Esophagus muscularis mucosa (tissue), 4 donors: ENCODE data around the gene SERTAD2. TPM values are rescaled to one million over a fixed set of nuclear protein-coding genes. Genes with fewer than 3 reads are reported as not detected.

Experiments used
- DNase-seq: peaks from one replicate; pipeline ENCODE4 v3.0.0-alpha.2; 2017; ENCODE audit errors: extremely low spot score
- H3K27ac ChIP-seq, 4 donors: fragments of 200-600 bp; sonication (generic); replicated peaks in 1 of 4; 1 replicate in 3 of 4; 2 replicates in 1 of 4; pipeline ENCODE4 v1.5.1; 2016 to 2019; ENCODE audit warnings: mild to moderate bottlenecking in 1 of 4
- H3K27me3 ChIP-seq, 4 donors: fragments of 200-600 bp; sonication (generic); one replicate each; pipeline versions ENCODE4 v1.5.1 to v1.6.0; 2016 to 2019
- H3K36me3 ChIP-seq, 4 donors: fragments of 200-600 bp; sonication (generic); one replicate each; pipeline ENCODE4 v1.5.1; 2016 to 2019
- H3K4me1 ChIP-seq, 4 donors: fragments of 200-600 bp; sonication (generic); one replicate each; pipeline ENCODE4 v1.5.1; 2016 to 2019
- H3K4me3 ChIP-seq, 4 donors: fragments of 200-600 bp; sonication (generic); 1 replicate in 2 of 4; 2 replicates in 2 of 4; pipeline ENCODE4 v1.5.1; 2016 to 2019; ENCODE audit warnings: mild to moderate bottlenecking in 4 of 4, moderate library complexity in 1 of 4
- H3K9me3 ChIP-seq, 4 donors: fragments of 200-600 bp; sonication (generic); 1 replicate in 3 of 4; 2 replicates in 1 of 4; pipeline ENCODE4 v1.5.1; 2016 to 2019
- EP300 ChIP-seq: sonication (generic); formaldehyde crosslinking; IDR thresholded peaks from one replicate; pipeline ENCODE4 v1.6.1; 2017; ENCODE audit warnings: antibody characterized with exemption
- POLR2A ChIP-seq: fragments of 450-650 bp; IDR thresholded peaks from one replicate; pipeline ENCODE4 v1.6.1; 2017; ENCODE audit warnings: antibody characterized with exemption, moderate library complexity, mild to moderate bottlenecking, low read depth
- POLR2AphosphoS5 ChIP-seq, 2 donors: sonication (generic); formaldehyde crosslinking; IDR thresholded peaks; one replicate each; pipeline ENCODE4 v1.6.1; 2017; ENCODE audit warnings: antibody characterized with exemption in 2 of 2
- WGBS: methylation state at CpG from one replicate; pipeline ENCODE4 v1.1.5; 2018; 5-methylcytosine and 5-hydroxymethylcytosine counted together
- intact Hi-C: fragments of 100-400 bp; cut with DNase I; formaldehyde crosslinking; loops from one replicate; pipeline ENCODE4 v1.15.1; 2023
- total RNA-seq, 4 donors: library from RNA; depleted of rRNA; stranded (reverse); fragments of >200 nt; gene quantifications; one replicate each; pipeline versions ENCODE4 v1.1.0 to v1.2.1, GENCODE V29; 2016
- TF ChIP-seq, protein P1 (sequence below), 3 experiments: fragments of 200-600 bp in 2 of 3; fragments of 450-650 bp in 1 of 3; sonication (generic) in 2 of 3; IDR thresholded peaks; one replicate each; pipeline ENCODE4 v1.5.1; 2017 to 2019; ENCODE audit warnings: antibody characterized with exemption in 3 of 3, mild to moderate bottlenecking in 2 of 3, moderate library complexity in 1 of 3

Gene SERTAD2
- total RNA-seq, 4 donors from 2014 or later: 12.1 to 18.1 (median 14.3) TPM

GRCh38 chr2:64625299-64626145 is 28.2 kb downstream of the SERTAD2 start:
- H3K9me3 ChIP-seq: no peaks in the 10 kb centered on the region
- H3K36me3 ChIP-seq: peaks cover 0 to 5% (median under 1%) of the 10 kb centered on the region in 4 donors
- 91% methylated on average over 7 of the region's 7 CpGs for WGBS
- TF ChIP-seq EP300: no peak
- TF ChIP-seq, protein P1, sequence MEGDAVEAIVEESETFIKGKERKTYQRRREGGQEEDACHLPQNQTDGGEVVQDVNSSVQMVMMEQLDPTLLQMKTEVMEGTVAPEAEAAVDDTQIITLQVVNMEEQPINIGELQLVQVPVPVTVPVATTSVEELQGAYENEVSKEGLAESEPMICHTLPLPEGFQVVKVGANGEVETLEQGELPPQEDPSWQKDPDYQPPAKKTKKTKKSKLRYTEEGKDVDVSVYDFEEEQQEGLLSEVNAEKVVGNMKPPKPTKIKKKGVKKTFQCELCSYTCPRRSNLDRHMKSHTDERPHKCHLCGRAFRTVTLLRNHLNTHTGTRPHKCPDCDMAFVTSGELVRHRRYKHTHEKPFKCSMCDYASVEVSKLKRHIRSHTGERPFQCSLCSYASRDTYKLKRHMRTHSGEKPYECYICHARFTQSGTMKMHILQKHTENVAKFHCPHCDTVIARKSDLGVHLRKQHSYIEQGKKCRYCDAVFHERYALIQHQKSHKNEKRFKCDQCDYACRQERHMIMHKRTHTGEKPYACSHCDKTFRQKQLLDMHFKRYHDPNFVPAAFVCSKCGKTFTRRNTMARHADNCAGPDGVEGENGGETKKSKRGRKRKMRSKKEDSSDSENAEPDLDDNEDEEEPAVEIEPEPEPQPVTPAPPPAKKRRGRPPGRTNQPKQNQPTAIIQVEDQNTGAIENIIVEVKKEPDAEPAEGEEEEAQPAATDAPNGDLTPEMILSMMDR (IDR thresholded peaks at IDR 0.05): no peak
- TF ChIP-seq POLR2A: no peak
- no peak for TF ChIP-seq POLR2AphosphoS5 (IDR thresholded peaks at IDR 0.05)
- no peak for DNase-seq
- peaks cover 0 to 10% (median 0%) of the 10 kb centered on the region in 4 donors for H3K4me1 ChIP-seq
- H3K4me3 ChIP-seq: no peak overlapping the region
- intact Hi-C loops: no loop called here
- H3K27me3 ChIP-seq: no peaks in the 10 kb centered on the region
- H3K27ac ChIP-seq: no peak overlapping the region

DNA sequence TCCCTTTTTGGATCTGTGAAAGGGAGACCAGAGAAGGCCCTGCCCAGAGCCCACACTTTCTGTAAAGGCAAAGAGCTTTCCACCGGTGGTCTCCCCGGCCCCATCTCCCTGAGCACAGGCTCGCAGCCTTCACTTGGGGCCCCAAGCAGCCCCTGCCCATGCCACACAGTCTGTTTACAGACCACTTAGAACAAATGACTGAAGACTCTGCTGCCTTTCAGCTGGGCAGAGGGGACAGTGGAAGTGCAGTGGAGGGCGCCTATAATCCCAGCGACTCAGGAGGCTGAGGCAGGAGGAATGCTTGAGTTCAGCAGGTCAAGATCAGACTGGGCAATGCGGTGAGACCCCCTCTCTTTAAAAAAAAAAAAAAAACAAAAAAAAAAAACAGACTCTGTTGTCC is 28.9 kb downstream of the SERTAD2 start:
- DNase-seq: no peak
- Histone ChIP-seq H3K4me3 (no peak overlapping the region), H3K9me3 (no peaks in the 10 kb centered on the region), H3K27me3 (no peaks in the 10 kb centered on the region), H3K4me1 (peaks cover 0 to 10% (median 0%) of the 10 kb centered on the region in 4 donors), H3K27ac (no peak overlapping the region), H3K36me3 (peaks cover 0 to under 1% (median 0%) of the 10 kb centered on the region in 4 donors)
- WGBS: 99% methylated on average over 6 of the region's 6 CpGs
- no peak for TF ChIP-seq EP300
- TF ChIP-seq POLR2AphosphoS5 (IDR thresholded peaks at IDR 0.05): no peak
- no peak for TF ChIP-seq POLR2A
- TF ChIP-seq, protein P1 (IDR thresholded peaks at IDR 0.05): no peak
- intact Hi-C loops: no loop called here

GRCh38 chr2:64624108-64624610 is 29.6 kb downstream of the SERTAD2 start:
- H3K36me3 ChIP-seq: no peaks in the 10 kb centered on the region
- intact Hi-C loops: no loop called here
- H3K4me1 ChIP-seq: peaks cover 0 to 10% (median 0%) of the 10 kb centered on the region in 4 donors
- TF ChIP-seq POLR2A (no peak), EP300 (no peak), POLR2AphosphoS5 (IDR thresholded peaks at IDR 0.05) (no peak)
- TF ChIP-seq, protein P1 (IDR thresholded peaks at IDR 0.05): no peak
- DNase-seq: no peak
- 95% methylated on average over 6 of the region's 6 CpGs for WGBS
- no peak overlapping the region for H3K4me3 ChIP-seq
- H3K27ac ChIP-seq: no peak overlapping the region
- no peaks in the 10 kb centered on the region for H3K27me3 ChIP-seq
- no peaks in the 10 kb centered on the region for H3K9me3 ChIP-seq

GRCh38 chr2:64623242-64623850 is 30.4 kb downstream of the SERTAD2 start:
- no peak overlapping the region for H3K4me3 ChIP-seq
- intact Hi-C loops: no loop called here
- TF ChIP-seq EP300 (no peak), POLR2AphosphoS5 (IDR thresholded peaks at IDR 0.05) (no peak), POLR2A (no peak)
- TF ChIP-seq, protein P1 (IDR thresholded peaks at IDR 0.05): no peak
- no peak for DNase-seq
- H3K4me1 ChIP-seq: peaks cover 0 to 10% (median 0%) of the 10 kb centered on the region in 4 donors
- 88% methylated on average over 13 of the region's 13 CpGs for WGBS
- H3K9me3 ChIP-seq: no peaks in the 10 kb centered on the region
- H3K27ac ChIP-seq: no peak overlapping the region
- no peaks in the 10 kb centered on the region for H3K36me3 ChIP-seq
- no peaks in the 10 kb centered on the region for H3K27me3 ChIP-seq
